Measurements from ENCODE around the gene LARGE1.

LARGE1 gene

DNA sequence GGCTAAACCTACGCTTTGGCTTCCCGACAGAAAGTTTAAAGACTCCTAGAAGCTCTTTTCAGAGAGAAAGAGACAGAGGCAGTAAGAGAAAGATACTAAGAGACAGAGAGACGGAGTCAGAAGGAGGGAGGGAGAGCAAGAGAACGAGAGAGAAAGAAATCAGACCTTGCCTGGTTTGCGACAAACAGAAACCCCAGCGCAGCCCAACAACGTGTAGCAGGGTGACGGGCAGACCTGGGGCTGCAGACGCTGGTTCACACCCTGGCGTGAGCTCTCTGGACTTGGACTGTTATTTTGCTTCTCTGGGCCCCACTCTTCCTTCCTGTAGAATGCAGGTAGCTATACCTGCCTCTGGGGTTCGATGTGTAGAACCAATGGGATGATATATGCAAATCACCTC, 617.7 kb downstream of the LARGE1 start:
- Histone ChIP-seq H3K4me2 (peak overlapping the region; percentile 70 to 98 (median 94)), H3K27ac (peak overlapping the region in 9 of 11 experiments; percentile 32 to 99 (median 99); a peak in 17 of 22 replicates)
- no peak for TF ChIP-seq Cebpa-rat (IDR thresholded peaks at IDR 0.05)

DNA sequence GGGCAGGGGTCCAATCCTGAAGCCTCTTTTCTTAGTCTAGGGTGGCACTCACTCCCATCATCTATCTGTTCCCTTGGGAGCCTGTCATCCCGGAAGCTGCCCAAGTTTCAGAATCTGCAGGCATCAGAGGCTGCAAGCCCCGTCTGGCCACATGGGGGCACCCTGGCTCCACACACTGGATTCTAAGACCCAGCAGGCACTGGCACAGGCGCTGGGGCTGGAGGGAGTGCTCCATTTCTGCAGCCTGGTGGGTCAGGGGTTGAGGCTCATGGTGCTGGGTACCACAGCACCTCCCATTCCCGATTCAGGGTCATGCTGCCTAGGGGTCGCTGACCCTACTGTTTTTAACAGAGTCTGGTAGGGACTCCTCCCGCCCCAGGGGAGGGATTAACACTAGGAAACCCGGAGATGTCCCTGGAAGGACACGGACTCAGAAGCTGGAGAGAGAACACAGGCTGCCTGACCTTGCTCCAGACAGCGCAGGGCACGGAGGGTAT, 618.2 kb downstream of the LARGE1 start:
- Histone ChIP-seq H3K4me2 (peak overlapping the region; percentile 70 to 98 (median 94)), H3K9me3 (replicated peaks in 1 of 11) (no peaks in the 10 kb centered on the region), H3K4me3 (peak overlapping the region in 6 of 10 experiments; percentile 2 to 55 (median 32); a peak in 7 of 20 replicates), H4K20me1 (no peaks in the 10 kb centered on the region), H3K27me3 (no peaks in the 10 kb centered on the region), H3K4me1 (peaks cover 48 to 77% (median 71%) of the 10 kb centered on the region in 10 experiments), H3K36me3 (peaks cover 0 to 9% (median 0%) of the 10 kb centered on the region in 11 experiments; a peak in 8 of 22 replicates), H3K9ac (peak overlapping the region in 10 of 11 experiments; percentile 14 to 92 (median 86); a peak in 20 of 22 replicates), H3K27ac (peak overlapping the region in 9 of 11 experiments; percentile 88 to 99 (median 99); a peak in 18 of 22 replicates)
- TF ChIP-seq Cebpa-rat (IDR thresholded peaks at IDR 0.05) = no peak

More for the DNA sequence above, 617.7 kb downstream of the LARGE1 start:
- peak overlapping the region in 10 of 11 experiments; percentile 14 to 92 (median 86); a peak in 20 of 22 replicates for H3K9ac ChIP-seq
- H3K4me1 ChIP-seq = peaks cover 48 to 72% (median 67%) of the 10 kb centered on the region in 10 experiments
- no peaks in the 10 kb centered on the region for H3K27me3 ChIP-seq
- peaks cover 0 to 6% (median 0%) of the 10 kb centered on the region in 11 experiments; a peak in 4 of 22 replicates for H3K36me3 ChIP-seq
- no peaks in the 10 kb centered on the region for H4K20me1 ChIP-seq
- H3K4me3 ChIP-seq = peak overlapping the region in 6 of 10 experiments; percentile 2 to 55 (median 32); a peak in 8 of 20 replicates
- H3K9me3 ChIP-seq (replicated peaks in 1 of 11) = no peaks in the 10 kb centered on the region

DNA sequence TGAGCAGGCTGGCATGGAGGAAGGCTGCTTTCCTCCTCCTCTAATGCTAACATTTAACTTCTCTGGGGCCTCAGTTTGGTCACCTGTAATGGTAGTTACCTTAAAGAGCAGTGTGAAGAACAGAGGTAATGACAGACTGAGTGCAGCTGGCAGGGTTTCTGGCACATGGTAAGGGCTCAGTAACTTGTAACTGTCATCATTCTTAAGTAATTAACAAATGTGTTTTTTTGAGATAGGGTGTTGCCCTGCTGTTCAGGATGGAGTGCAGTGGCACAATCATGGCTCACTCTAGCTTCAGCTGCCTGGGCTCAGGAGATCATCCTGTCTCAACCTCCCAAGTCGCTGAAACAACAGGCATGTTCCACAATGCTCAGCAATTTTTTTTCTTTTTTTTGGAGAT, 620.1 kb downstream of the LARGE1 start:
- Histone ChIP-seq H3K27ac (peak overlapping the region; percentile 10 to 99 (median 99); a peak in 21 of 22 replicates), H3K9me3 (replicated peaks in 1 of 11) (peaks cover 0 to 8% (median 3%) of the 10 kb centered on the region in 11 experiments; a peak in 7 of 22 replicates), H3K4me2 (peak overlapping the region; percentile 70 to 98 (median 94)), H3K4me1 (peaks cover 48 to 95% (median 77%) of the 10 kb centered on the region in 10 experiments), H3K27me3 (no peaks in the 10 kb centered on the region), H3K9ac (peak overlapping the region; percentile 40 to 92 (median 86); a peak in 20 of 22 replicates), H3K4me3 (peak overlapping the region in 8 of 10 experiments; percentile 24 to 54 (median 38); a peak in 11 of 20 replicates), H4K20me1 (no peaks in the 10 kb centered on the region), H3K36me3 (peaks cover 0 to 28% (median 15%) of the 10 kb centered on the region in 11 experiments; a peak in 13 of 22 replicates)
- TF ChIP-seq Cebpa-rat (IDR thresholded peaks at IDR 0.05) = 0 out of 22 replicates have a peak, but pooled peaks of 1 of the 11 experiments have one; percentile 46

DNA sequence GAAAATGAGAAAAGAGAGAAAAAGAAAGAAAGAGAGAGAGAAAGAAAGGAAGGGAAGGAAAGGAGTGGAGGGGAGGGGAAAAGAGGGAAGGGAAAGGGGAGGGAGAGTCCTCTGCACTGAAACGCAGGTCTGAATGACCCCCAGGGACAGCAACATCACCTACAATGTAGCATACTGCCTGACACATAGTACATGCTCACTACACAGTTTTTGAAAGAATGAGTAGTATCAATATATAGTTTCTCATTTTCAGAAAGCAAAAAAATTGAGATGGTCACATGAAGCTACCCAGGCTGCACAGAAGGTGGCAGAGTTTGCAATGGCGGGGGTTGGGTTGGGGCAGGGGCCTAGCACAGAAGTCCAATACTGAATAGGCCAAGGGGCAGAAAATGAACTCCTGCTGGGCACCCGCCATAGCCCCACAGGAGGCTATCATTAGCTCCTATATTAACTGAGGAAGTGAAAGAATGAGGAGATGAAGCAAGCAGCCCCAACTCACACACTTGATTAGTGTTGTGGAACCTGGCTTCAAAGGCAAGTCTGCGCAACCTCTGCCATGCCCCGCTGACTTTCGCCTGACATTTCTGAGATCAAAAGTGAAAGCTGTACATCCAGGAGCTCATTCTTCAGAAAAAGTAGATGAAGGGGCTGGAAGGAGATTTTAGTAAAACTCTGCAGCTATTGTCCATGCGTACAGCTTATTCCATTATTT, 620.9 kb downstream of the LARGE1 start:
- H3K27ac ChIP-seq = peak overlapping the region; percentile 10 to 99 (median 99); a peak in 20 of 22 replicates
- H3K9ac ChIP-seq = peak overlapping the region; percentile 40 to 92 (median 86); a peak in 20 of 22 replicates
- H3K9me3 ChIP-seq (replicated peaks in 1 of 11) = peaks cover 0 to 16% (median 5%) of the 10 kb centered on the region in 11 experiments; a peak in 7 of 22 replicates
- no peaks in the 10 kb centered on the region for H4K20me1 ChIP-seq
- peak overlapping the region; percentile 72 to 98 (median 94) for H3K4me2 ChIP-seq
- H3K4me1 ChIP-seq = peaks cover 48 to 95% (median 77%) of the 10 kb centered on the region in 10 experiments
- H3K27me3 ChIP-seq = no peaks in the 10 kb centered on the region
- peak; percentile 48 to 100 (median 100); a peak in 20 of 22 replicates for TF ChIP-seq Cebpa-rat (IDR thresholded peaks at IDR 0.05)
- H3K36me3 ChIP-seq = peaks cover 0 to 34% (median 15%) of the 10 kb centered on the region in 11 experiments; a peak in 14 of 22 replicates
- peak overlapping the region in 8 of 10 experiments; percentile 24 to 54 (median 38); a peak in 10 of 20 replicates for H3K4me3 ChIP-seq

DNA sequence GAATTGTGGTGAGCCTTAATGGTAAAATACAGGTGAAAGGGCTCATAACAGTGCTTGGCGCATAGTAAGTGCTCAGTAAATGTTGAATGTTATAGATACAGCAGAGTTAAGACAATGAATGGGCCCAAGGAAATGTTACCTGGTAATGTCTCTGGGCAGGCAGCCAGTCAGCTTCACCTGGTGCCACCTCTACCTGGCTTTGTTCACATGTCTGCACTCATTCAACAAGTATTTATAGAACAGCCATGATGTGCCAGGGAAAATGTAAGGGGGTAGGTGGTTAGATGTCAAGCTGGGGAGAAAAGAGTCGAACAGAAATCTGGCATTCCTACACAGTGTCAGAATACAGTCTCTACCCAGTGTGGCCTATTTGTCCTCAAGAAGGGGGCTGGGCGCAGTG, 623.3 kb downstream of the LARGE1 start:
- Histone ChIP-seq H3K4me2 (peak overlapping the region in 9 of 11 experiments; percentile 72 to 98 (median 94); a peak in 11 of 22 replicates), H3K27ac (peak overlapping the region in 8 of 11 experiments; percentile 94 to 99 (median 99); a peak in 16 of 22 replicates), H4K20me1 (no peaks in the 10 kb centered on the region), H3K36me3 (peaks cover 0 to 46% (median 17%) of the 10 kb centered on the region in 11 experiments; a peak in 15 of 22 replicates), H3K27me3 (no peaks in the 10 kb centered on the region), H3K9ac (peak overlapping the region in 3 of 11 experiments; percentile 4 to 7 (median 6); a peak in 3 of 22 replicates), H3K9me3 (replicated peaks in 1 of 11) (peaks cover 0 to 16% (median 5%) of the 10 kb centered on the region in 11 experiments; a peak in 7 of 22 replicates), H3K4me1 (peaks cover 32 to 85% (median 56%) of the 10 kb centered on the region in 10 experiments), H3K4me3 (no peak overlapping the region)
- no peak for TF ChIP-seq Cebpa-rat (IDR thresholded peaks at IDR 0.05)

DNA sequence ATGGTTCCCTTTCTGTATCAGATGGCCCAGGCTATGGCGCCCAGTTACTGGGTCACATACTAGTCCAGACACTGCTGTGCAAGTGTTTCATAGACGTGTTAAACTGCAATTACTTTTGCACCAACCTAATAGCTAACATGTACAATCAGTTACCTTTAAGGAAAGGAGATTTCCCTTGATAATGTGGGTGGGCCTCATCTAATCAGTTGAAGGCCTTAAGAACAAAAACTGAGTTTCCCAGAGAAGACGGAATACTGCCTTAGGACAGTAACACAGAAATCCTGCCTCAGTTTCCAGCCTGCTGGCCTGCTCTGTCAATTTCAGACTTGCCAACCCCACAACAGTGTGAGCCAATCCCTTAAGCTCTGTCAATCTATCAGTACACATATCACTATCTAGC, 632.2 kb downstream of the LARGE1 start:
- Histone ChIP-seq H3K27ac (no peak overlapping the region), H3K27me3 (no peaks in the 10 kb centered on the region), H3K36me3 (peaks cover 0 to 89% (median 19%) of the 10 kb centered on the region in 11 experiments; a peak in 12 of 22 replicates), H3K9me3 (replicated peaks in 1 of 11) (peaks cover 0 to 14% (median 0%) of the 10 kb centered on the region in 11 experiments; a peak in 5 of 22 replicates), H3K4me1 (peaks cover 0 to 35% (median 14%) of the 10 kb centered on the region in 10 experiments; a peak in 16 of 20 replicates), H3K4me3 (no peak overlapping the region), H4K20me1 (no peaks in the 10 kb centered on the region), H3K4me2 (no peak overlapping the region), H3K9ac (no peak overlapping the region)
- no peak for TF ChIP-seq Cebpa-rat (IDR thresholded peaks at IDR 0.05)

DNA sequence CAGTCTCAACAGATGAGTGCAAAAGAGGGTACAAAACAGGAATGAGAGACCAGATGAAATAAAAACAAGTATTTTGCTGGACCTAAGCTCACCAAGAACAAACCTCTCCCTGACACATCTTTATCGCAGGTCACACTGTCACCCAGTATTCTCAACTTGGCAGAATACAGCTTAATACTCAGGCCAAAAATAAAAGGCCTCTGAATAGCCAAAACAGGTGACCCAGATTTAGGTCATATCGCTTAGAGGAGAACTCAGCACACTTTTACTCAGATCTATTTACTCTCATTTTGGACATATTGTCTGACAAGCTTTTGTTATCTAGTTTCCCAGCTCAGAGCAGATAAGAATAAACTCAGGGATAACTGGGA, 645.2 kb downstream of the LARGE1 start:
- peaks cover 31 to 70% (median 39%) of the 10 kb centered on the region in 11 experiments; a peak in 21 of 22 replicates for H3K36me3 ChIP-seq
- H4K20me1 ChIP-seq = no peaks in the 10 kb centered on the region
- H3K4me2 ChIP-seq = peak overlapping the region in 1 of 11 experiments; percentile 13; a peak in 1 of 22 replicates
- TF ChIP-seq Cebpa-rat (IDR thresholded peaks at IDR 0.05) = no peak
- H3K9me3 ChIP-seq (replicated peaks in 1 of 11) = peaks cover 4 to 49% (median 31%) of the 10 kb centered on the region in 11 experiments; a peak in 19 of 22 replicates
- no peak overlapping the region for H3K4me3 ChIP-seq
- no peak overlapping the region for H3K9ac ChIP-seq
- peaks cover 38 to 72% (median 60%) of the 10 kb centered on the region in 10 experiments for H3K4me1 ChIP-seq
- H3K27me3 ChIP-seq = no peaks in the 10 kb centered on the region
- peak overlapping the region in 5 of 11 experiments; percentile 79 to 91 (median 85); a peak in 3 of 22 replicates for H3K27ac ChIP-seq

All from BLaER1 treated with 17β-estradiol and CSF1 and Interleukin-3, amounts not matched to agents 10 nM and 100 nM (cell line).